GM19025 (cell line): ENCODE data around the gene ILKAP.

Experiments used
- ATAC-seq: cut with Tn5 transposase; IDR thresholded peaks from one replicate; pipeline ENCODE4 v1.9.1; 2021; ENCODE audit warnings: mild to moderate bottlenecking, low read depth, moderate library complexity; ENCODE audit not compliant: unreplicated experiment

ILKAP gene

DNA sequence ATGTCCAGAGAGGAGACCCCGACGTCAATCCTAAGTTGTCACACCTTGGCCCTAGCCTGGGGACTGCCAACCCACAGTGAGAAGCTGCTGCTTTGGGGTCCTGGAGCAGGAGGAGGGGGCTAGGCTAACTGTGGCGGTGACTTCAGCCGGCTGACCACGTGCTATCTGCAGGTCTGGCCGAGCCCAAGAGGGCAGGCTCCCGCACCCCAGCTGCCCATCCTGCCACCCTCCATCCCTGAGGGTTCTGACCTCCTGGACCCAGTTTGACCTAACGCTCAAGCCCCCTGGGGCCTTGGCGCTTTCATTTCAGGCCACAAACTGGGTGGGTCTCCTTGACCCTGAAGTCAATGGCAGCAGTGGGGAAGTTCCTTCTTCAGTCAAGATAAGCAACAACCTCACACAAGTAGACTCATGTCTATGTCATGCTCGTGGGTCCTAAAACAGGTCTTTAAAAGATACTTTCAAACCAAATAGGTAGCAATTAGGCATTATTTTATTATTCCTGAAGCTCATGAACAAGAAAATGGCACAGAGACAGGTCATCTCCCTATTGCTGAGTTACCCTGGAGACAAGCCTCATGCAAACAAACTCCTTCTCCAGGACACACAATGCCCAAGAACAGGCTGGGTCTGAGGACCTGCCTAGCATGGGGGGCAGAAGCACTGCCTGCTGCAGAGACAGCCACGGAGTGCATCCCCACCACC is 34.1 kb upstream of the ILKAP start:
- no peak for ATAC-seq

DNA sequence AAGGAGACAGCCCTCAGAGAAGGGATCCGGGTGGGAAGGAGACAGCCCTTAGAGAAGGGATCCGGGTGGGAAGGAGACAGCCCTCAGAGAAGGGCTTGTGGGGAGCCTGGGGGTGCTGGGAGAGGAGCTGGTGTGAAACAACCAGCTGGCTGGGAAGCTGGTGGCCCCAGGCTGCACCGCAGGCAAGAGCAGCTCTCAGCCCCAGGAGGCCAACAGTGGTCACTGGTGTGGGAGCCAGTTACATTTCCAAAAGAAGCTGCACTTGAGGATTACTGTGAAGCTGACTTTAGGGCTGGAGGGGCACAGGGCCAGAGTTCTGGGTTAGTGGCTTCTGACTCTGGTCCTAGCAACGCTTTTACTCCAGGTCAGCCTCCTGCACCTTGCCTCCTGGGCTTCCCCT is 33.1 kb upstream of the ILKAP start:
- no peak for ATAC-seq

DNA sequence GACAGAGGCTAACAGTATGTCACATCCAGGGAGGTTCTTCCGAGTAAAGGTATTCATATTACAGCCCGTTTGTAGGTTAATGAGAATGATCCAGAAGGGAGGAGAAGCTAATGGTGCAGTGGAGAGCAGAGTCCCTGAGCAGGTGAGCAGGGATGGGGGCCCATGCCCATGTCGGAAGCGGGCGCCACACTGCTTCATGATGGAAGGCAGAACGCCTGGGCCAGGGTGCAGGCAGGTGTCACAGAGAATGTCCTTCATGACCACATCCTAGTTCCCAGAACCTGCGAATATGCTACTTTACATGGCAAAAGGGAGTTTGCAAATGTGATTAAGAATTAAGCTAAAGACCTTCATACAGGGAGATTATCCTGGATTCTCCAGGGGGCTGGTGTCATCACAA is 32.4 kb upstream of the ILKAP start:
- no peak for ATAC-seq

DNA sequence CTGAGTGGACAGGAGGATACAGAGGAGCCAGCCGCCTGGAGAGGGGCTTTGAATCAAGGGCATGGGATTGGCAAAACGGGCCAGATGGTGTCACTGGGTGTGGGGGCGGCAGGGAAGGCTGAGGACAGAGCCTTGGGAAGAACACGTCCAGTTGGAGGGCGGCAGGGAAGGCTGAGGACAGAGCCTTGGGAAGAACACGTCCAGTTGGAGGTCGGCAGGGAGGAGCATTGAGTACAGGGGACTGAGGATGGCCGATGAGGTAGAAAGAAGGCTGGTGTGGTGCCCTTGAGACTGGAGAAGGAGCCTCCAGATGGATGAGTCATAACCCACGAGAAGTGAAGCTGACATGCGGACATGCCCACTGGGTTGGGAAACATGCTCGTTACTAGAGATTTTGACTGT is 31.8 kb upstream of the ILKAP start:
- no peak for ATAC-seq

DNA sequence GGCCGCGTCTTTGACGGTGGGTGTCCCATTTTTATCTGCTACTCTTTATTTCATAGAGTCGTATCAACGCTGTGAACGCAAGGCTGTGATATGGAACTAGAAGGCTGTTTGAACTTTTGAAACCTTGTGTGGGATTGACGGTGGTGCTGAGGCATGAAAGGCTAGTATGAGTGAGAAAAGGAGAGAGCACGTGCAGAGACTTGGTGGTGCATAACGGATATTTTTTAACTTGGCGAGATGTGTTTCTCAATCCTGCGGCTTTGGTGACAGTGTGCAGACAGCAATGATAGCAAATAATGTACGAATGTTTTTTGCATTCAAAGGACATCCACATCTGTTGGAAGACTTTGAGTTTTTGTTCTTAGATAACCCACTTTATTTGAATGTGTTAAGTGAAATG is 30.1 kb upstream of the ILKAP start:
- no peak for ATAC-seq

DNA sequence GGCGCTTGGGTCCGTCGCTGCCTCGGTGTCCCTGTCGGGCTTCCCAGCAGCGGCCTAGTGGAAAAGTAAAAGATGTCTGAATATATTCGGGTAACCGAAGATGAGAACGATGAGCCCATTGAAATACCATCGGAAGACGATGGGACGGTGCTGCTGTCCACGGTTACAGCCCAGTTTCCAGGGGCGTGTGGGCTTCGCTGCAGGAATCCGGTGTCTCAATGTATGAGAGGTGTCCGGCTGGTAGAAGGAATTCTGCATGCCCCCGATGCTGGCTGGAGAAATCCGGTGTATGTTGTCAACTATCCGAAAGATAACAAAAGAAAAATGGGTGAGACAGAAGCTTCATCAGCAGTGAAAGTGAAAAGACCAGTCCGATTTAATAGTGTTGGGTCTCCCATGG is 28.3 kb upstream of the ILKAP start:
- no peak for ATAC-seq

DNA sequence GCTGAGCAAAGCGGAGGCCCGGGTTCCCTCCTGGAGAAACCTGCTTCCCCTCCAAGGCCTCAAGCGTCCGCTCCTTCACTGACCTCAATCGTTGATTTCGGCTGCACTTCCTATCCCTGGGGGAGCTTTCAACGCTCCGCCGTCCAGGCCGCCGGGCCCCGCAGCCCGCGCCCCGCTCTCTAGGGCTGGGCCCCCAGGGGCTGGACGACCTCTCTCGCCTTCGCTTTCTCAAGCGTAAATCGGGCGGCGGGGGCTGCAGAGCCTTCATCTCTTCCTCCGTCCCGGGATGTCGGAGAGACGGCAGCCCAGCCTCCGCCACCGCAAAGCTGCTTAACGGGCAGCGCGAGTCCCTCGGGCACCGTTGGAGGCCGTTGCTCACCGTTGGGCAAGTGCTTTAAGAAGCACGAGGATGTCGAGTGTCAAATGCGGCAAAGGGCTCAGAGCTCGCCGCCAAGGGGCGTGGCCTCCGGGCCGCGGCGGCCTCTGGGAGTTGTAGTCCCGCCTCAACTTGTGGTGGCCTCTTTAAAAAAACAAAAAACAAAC is 27.8 kb upstream of the ILKAP start:
- peak; percentile 64 for ATAC-seq

DNA sequence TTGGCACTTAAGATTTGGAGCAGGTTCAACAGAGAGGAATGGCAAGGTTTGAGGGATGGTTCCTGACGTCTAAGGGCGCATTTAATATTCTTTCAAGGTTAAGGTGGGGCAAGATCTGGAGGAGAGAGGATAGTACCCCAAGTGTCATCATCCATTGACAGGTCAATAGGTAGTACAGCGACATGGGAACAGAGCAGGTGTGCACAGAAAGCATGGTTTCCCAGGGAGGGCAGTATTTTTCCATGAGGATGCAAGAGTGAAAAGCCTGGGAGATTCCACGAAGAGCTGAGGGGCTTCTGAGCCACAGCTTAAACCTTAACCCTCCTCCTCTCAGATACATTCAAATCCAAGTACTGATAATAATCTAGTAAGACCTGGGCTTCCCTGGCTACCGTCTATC is 27.2 kb upstream of the ILKAP start:
- ATAC-seq = no peak

DNA sequence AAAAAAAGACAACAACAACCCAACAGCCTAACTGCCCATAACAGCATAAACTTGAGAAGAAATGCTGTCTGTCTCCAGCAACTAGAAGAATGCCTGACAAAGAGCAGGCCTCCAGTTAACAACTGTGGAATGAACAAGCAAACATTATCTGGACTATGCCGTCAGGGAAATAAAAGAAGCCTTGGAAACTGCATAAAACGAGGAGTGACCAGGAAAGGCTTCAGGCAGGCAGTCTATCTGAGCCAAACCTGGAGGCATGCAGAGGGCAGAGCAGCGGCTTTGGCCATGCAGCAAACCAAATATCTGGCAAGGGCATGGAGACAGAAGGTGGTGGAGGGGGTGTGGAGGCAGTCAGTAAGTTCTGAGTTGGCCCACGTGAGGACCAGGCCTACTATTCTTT is 25.2 kb upstream of the ILKAP start:
- ATAC-seq = no peak

DNA sequence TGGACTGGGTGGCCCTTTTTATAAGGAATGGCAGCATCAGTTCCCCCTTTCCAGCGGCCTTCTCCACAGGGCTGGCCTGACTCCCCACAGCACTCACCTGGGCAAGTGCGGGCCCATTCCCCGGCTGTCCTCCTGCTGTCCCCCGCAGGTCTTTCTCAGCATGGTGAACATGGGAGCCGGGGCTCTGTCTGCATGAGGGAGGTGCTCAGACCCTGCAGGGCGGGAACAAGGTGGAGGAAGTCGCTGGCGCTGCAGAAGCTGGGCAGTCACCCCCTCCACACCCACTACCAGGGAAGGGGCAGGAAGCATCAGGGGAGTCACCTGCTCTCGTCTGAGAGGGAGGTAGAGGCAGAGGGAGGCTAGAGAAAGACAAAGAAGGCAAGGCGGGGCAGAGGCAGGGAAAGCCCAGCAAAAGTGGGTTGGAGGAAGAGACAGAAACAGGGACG is 24.1 kb upstream of the ILKAP start:
- ATAC-seq = no peak

DNA sequence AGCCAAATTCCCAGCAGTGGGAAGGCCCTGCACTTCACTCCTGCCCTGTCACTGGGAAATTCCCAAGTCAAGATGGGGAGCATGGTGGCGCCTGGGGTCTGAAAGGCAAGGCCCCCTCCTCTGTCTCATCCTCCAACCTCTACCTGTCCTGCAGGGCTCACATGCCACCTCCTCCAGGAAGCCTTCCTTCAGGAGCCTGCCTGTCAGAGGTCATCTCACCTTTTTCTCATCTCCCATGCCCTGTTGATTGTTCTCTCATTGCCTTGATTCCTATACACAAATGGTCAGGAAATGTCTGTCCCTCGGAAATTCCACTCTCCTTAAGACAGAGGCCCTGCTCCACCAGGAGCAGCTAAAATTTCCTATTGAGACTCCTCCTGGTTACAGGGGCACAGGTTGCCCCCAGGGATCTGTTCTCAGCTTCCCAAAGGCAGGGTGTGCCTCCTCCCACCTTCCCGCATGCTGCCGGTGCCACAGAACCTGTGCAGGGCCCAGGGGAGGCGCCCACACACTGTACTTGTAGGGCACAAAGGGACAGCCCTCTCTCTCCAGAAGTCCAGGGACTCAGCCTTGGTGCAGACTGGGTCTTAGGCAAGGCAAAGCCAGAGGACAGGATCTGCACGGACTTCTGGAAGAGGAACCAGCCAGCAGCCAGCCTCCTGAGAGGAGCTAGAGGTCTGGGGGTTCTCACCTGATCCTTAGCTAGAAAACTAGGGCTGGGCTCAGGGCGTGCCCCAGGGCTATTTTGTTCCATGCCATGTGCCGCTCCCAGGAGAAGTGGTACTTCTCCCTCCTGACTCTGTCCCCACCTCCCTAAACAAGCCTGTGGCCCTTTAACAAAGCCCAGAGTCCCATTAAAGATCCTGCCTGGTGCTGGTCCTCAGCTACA is 23.4 kb upstream of the ILKAP start:
- ATAC-seq = no peak

DNA sequence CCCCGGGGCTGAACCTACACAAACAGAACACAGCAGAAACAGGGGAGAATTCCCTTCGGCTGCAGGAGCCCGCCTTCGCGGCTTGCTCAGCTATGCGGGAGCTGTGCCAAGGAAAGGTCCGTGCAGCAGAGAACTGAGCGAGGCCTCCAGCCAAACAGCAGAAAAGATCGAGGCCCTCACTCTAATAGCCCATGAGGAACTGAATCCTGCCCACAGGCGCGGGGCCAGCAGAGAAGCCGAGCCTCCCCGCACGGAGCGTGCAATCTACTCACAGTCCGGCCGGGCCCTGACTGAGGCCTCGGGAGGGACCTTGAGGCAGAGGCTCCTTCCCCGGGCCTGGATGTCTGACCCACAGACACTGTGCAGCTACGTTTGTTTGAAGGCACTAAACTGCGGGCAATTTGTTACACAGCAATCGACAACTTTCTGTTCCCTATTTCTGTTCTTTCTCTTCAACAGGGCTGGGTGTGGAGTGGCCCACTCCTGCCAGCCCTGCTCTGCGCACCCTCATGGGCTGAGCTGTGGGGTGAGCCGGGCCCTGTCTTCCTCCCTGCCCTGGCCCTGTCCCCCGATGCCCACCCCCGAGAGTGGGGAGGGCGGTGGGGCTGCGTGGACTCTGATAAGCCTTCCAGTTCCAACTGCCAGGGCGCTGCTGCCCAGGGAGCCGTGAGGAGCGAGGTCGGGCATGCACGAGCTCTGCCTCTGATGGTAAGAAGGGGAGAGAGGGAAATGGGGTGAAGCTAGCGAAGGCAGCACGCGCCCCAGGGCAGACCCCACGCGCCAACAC is 22.6 kb upstream of the ILKAP start:
- no peak for ATAC-seq

DNA sequence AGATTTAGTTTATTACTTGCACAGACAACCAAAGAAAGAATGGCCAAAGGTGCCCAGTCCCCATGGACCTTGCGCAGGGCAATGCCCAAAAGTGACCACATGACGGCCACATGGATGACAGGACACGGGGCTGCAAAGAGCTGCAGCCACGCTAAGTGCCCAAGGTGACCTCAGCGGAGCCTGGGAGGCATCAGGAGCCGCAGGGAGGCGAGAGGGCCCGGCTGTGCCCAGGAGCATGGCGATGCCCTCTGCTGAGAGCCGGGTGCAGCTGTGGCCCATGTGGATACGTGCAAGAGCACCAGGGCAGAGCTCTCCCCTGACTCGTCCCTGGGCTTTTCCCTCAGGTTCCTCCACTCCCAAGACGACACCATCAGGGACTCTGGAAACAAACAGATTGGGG is 21.6 kb upstream of the ILKAP start:
- no peak for ATAC-seq

DNA sequence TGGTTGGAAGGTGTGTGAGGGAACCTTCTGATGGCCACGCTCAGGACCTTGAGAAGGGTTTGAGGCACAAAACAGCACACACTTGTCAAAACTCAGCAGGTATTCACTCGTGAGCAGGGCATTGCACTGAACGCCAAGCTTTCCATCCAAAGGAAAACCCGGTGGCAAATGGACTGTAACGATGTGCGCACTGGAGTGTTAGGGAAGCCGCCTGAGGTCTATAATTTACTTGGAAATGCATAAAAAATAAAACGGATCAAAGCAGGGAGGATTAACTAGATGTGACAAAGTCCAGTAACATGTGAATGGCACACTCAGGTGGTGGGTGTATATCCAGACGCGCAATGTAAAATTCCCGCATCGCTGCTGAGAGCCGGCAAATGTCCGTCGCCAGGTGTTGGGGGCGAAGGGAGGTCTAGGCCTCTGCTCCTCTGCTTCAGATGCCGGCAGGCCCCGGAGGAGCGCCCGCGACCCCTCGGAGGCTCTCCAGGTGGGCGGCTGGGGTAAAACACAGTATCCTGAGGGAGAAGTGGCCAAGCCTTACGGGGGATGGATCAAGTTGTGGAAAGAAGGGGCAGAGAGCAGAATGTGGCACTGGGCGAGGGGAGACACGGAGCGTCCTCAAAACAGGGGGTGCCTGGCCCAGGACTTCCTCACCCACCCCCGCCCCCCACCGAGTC is 21.0 kb upstream of the ILKAP start:
- ATAC-seq = no peak

DNA sequence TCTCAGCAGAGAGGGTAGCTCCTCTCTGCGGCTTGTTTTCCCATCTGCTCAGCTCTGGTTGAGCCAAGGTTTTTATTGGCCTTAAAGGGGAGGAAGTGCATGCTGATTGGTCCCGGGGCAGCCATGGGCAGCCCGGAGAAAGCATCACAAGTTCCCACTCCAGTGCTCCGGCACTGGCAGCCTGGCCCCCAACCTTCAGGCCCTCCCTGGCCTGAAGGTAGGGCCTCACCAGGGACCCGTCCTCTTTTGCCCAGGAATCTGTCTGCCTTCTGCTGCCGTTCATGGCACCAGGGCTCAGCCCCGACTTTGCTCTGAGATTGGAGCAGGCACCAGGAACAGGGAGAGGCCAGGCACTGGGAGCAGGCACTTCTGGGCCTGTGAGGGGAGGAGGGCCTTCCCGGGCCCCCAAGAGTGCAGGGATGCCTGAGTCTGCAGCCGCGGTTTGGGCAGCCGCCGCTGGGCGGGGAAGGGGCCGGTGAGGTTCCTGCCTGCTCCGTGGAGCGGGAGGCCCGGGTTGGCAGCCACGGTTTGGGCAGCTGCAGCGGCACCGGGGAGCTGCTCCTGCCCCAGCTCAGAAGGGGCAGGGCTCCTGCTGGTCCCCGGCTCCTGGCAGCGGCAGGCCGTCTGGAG is 17.5 kb upstream of the ILKAP start:
- ATAC-seq = no peak

DNA sequence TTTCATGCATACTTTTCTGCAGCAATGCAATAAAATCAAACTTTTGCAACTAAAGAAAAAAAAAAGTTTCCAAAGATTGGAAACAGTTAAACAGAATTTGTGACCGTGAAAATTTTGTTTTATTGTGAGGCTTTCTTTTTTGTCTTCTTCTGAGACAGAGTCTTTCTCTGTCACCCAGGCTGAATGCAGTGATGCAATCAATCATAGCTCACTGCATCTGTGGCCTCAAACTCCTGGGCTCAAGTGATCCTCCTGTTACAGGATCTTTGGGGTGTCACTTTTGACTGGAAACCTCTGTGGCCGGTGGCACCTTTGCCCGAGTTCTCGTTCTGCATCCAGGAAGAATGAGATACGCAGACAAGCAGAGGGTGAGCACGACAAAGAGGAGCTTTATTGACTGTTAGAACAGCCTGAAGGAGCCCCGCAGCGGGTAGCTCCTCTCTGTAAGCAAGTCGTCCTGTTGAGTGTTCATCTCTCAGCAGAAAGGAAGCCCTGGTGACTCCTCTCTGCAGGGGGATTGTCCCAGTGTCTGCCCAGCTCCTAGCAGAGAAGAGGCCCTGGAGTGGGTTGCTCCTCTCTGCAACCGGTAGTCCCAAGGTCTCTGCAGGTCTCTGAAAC is 16.9 kb upstream of the ILKAP start:
- no peak for ATAC-seq

DNA sequence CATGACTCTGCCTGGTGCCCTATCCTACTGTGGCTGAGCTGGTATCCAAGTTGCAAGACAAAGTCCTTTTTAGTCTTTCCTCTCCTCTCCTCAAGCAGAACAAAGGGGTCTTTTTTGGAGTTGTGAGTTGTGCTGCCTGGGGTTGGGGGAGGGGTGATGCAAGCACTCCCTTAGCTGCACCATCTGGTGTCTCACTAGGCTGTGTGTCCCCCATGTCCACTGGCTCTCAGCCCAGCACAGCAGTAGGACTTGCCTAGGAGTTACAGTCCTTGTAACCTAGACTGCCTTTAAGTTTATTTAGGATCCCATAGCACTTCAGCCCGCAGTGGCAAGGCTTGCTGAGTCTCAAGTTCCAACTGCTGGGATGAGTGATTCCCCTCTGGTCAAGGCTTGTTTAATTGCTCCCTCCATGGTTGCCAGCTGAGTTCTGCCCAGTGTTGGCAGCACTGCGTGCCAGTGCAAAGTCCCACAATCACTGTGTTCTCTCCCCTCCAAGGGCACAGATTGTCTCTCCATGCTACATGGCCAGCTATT is 13.2 kb upstream of the ILKAP start:
- no peak for ATAC-seq

DNA sequence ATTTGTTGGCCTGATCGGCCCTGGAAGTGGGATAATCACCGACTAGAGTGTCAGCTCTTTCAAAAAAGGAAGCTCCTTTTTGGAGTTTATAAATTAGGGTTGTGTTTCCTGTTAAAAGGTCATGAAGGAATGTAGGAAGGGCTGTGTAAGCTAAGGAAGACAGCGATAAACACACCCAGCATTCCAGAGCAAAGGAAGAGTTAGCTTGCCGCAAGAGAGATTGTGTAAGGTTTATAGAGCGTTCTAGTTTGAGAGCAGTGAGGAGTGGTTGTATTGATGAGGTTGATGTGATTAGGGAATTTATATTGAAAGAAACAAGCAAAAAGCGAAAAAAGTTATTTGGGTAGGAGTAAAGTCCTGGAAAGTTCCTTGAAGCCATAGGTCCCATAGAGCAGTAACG is 3.5 kb upstream of the ILKAP start:
- ATAC-seq = no peak

DNA sequence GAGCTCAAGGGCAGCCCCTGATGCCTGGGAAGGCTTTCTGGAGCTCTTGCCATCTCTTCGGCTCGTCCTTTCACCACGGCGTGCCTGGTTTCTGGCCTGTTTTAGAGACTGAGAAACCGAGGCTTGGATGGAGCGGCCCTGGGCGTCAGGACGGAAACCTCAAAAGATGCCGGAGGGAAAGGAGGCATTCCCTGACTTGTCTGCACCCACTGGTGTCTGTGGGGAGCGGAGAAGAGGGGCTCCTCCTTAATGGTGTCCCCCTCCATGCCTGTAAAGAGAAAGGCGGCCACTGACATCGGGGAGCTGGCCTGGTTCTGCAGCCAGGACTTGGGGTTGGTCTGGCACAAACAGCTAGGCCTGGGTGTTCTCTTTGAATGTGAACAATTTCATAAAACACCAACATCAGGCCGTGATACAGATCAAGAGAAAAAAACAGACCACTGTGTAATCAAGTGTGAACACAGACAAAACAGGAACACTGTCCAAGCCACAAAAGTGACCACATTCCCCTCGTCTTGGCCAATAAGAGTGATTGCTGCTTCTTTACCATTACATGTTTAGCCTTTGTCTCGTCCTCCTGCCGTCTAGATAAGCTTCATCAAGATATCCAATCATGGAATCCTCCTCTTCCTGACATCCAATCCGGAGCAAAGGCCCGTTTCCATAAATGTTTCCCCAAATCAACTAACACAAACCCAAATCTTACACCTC is 633 bp upstream of the ILKAP start:
- ATAC-seq = no peak
